Ectodermal cell (in vitro differentiated cells): ENCODE data around the gene PCDHB1.
"Not testable (repeated sequence)": the region's sequence is repeated elsewhere in the genome, so short reads cannot be mapped to it uniquely, and the experiment has no call there.

Experiments
- H3K27ac ChIP-seq: 2 replicates; pipeline ENCODE4 v1.7.0; 2013; ENCODE audit warnings: mild to moderate bottlenecking, low read depth, low read length; ENCODE audit not compliant: insufficient read depth, poor library complexity, severe bottlenecking
- H3K27me3 ChIP-seq: 2 replicates; pipeline ENCODE4 v1.7.0; 2013; ENCODE audit warnings: mild to moderate bottlenecking, low read length; ENCODE audit not compliant: insufficient read depth, control insufficient read depth, poor library complexity, severe bottlenecking
- H3K36me3 ChIP-seq: one replicate; pipeline ENCODE4 v1.7.0; 2013; ENCODE audit warnings: low read length; ENCODE audit not compliant: control insufficient read depth, insufficient read depth
- H3K4me1 ChIP-seq: one replicate; pipeline ENCODE4 v1.7.0; 2013; ENCODE audit warnings: low read length; ENCODE audit not compliant: control insufficient read depth, insufficient read depth
- H3K4me3 ChIP-seq: 2 replicates; pipeline ENCODE4 v1.7.0; 2013; ENCODE audit warnings: low read depth, low read length, control low read depth; ENCODE audit not compliant: insufficient read depth
- H3K9me3 ChIP-seq: 2 replicates; pipeline ENCODE4 v1.7.0; 2013; ENCODE audit warnings: mild to moderate bottlenecking, low read length, moderate library complexity; ENCODE audit not compliant: control insufficient read depth
- WGBS, 2 experiments: methylation state at CpG; one replicate each; pipeline ENCODE4 v1.1.7; 2013; ENCODE audit warnings: missing lambda C conversion rate in 2 of 2; 5-methylcytosine and 5-hydroxymethylcytosine counted together

PCDHB1 gene

GRCh38 chr5:141102471-141102870, 51.3 kb downstream of the PCDHB1 start:
- not testable (repeated sequence) for H3K4me3 ChIP-seq, H3K9me3 ChIP-seq, H3K27me3 ChIP-seq, H3K4me1 ChIP-seq, H3K27ac ChIP-seq
- peaks cover 29% of the 10 kb centered on the region for H3K36me3 ChIP-seq
- 97% methylated on average over 20 to 28 of the region's 38 CpGs for WGBS, 2 experiments

DNA sequence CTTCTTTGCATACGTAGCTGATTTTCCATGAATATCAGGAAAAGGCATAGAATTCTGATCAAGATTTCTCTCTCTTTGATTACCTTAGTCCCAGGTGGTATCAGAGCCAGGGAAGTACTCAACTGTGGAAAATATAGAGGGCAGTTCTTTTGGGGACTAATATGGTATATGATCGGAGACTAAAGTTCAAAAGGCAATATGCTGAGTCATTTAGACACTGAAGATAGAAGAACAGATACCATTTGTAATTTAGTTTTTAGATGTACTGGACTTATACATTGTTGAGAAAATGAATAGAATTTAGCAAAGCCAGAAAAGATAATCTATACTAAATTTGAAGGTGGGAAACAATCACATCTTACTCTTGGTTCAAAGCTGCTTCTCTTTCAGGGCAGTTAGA, 54.2 kb downstream of the PCDHB1 start:
- Histone ChIP-seq H3K9me3 (peaks cover 5% of the 10 kb centered on the region), H3K27me3 (no peaks in the 10 kb centered on the region), H3K36me3 (peaks cover 25% of the 10 kb centered on the region), H3K4me1 (no peaks in the 10 kb centered on the region), H3K27ac (no peak overlapping the region), H3K4me3 (no peak overlapping the region)
- 55 to 72% methylated on average over 2 of the region's 2 CpGs for WGBS, 2 experiments
